ENCODE results near the gene GRID2.

GRID2 gene

GRCh38 chr4:92776080-92776479, 472.3 kb downstream of the GRID2 start:
- no peak for DNase-seq

DNA sequence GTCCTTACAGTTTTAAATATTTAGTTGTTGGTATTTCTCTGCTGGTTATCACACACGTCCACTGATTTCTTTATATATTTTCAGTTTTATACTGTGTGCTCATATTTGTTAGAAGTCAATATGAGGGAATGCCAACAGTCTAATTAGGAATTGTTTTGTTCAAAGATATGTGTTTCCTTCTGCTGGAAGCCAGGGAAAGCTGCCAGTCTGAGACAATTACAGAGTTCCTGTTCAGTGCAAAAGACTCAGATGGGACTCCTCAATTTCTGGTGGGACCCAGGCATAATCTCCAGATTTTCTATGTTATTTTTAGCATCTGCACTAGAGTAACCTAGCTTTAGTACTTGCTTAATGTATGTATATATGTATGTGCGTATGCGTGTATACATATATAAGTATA, 486.0 kb downstream of the GRID2 start:
- DNase-seq = no peak

DNA sequence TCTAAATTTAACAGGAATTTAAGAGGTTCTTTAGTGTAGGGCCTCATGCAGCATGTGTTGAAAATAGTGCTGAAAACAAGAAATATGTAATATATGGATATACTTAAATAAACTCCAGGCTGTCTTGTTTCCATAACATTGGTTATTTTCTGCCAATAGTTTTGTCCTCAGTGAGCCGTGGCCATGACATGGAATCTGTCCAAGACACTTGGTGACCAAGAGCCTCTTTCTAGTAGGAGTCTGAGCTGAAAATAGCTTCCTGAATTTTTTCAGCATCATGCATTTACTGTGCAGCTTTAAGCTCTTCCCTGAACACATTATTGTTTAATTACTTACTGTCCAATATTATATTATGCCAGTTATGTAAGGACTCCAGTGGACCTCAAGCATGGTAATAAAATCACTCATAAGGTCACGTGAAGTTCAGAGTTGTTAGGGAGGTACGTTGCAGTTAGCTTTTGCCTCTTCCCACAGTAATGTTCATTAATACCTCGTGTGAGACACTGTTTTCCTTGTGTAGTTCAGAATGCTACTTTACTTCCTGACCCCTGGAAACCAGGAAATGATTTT, 488.2 kb downstream of the GRID2 start:
- DNase-seq = no peak

GRCh38 chr4:92809381-92809780, 505.6 kb downstream of the GRID2 start:
- DNase-seq = no peak

DNA sequence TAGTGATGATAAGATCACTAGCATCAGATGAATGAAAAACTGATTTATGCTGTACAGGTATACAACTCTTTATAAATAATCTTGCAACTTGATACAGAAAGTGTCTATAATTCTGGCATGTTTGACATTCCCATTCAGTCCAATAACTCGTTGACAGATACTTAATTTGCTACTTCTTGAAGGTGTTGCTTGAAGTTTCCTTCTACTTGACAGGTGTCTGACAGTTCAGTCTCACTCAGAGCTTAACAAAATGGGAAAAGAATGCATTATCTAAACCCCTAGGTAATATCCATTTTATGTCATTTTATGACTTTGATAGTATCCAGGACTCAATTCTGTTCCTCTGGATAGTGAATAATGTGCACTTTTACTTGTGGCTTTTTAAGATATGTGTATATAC, 508.9 kb downstream of the GRID2 start:
- DNase-seq = no peak

DNA sequence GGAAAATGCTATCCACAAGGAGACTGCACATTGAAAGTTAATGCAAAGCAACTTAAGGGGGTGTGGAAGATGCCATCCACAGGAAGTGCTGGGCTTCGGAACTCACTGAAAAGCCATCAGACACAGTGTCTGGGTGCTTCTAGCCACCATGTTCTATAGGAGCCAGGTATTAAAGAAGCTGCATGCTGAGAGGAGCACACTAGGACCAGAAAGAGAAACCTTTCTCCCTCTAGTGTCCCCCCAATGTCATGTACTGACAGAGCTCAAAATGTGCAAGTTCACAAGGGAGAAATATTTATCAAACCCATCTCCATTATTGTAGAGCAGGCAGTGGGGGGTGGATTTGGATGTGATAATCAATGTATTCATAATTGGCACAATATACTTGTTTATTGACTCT, 510.9 kb downstream of the GRID2 start:
- DNase-seq = no peak

GRCh38 chr4:92825256-92825655, 521.5 kb downstream of the GRID2 start:
- no peak for DNase-seq

DNA sequence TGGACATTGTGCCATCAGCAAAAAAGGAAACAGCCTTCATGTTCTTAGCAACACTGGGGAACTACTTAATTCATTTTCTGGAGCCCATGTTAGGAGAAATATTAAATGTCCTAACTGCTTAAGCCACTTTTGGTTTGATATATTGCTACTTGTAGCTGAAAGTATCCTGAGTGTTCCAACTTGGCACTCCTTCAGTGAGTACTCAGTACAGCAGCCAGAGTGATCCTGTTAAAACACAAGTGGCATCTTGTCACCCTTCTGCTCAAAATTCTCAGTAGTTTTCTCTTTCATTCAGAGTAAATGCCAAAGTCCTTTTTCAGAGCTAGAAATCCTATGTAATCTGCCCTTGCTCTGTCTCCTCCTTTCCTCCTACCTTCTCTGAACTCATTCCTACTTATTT, 522.0 kb downstream of the GRID2 start:
- no peak for DNase-seq

GRCh38 chr4:92830771-92831170, 527.0 kb downstream of the GRID2 start:
- DNase-seq = no peak

DNA sequence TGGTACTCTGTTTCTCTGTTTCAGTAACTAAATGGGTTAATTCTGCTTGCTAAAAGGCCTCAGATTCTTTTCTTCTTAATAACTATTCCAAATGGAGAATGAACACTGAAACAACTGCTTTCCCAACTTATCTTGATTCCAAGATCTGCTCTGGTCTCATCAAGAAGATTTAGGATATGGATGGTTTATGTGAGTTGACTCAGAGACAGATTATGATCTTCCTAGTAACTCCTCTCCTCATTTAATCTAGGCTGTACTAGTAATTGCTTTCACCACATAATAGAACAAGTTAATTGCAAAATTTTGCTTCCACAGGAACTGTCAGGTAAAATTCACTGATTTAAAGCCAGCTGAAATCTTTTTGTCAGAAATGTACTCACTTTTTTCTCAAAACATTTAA, 537.1 kb downstream of the GRID2 start:
- no peak for DNase-seq

- no peak for DNase-seq
Observed at GRCh38 chr4:92843784-92844183, 540.0 kb downstream of the GRID2 start.

DNA sequence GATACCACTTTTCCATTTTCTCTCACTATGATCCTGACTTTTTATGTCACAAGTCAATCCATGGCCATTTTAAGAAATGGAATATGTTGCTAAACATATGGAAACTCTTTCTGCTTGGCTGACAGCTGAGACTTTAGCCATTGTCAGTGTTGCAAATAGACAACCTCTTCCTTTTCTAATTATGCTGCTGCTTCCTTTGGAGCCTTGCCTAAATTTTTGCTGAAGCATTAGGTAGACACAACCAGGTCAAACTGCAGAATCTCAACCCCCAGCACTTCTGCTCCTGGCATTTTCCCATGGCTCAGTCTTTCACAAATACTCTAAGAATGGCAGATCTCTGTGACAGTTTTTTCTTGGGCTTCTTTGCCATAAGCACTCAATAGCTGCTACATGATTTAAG, 543.3 kb downstream of the GRID2 start:
- no peak for DNase-seq

DNA sequence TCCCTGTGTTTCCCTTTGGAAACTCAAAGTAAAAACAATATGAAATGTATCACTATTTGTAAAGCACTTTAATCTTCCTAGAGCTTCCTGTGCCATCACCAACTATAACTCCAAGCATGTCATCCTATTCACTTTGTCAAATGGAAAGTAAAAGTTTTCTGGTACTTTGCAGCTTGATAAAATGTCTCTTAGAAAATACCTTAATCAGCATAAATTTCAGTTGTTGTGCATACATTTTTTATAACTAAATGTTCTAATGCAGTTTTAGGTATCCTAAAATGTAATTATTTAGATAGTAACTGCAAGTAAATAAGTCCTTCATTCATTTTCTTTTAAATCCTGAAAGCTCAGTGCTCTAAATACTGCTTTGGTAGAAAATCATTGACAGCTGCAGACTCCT, 558.7 kb downstream of the GRID2 start:
- DNase-seq = no peak

DNA sequence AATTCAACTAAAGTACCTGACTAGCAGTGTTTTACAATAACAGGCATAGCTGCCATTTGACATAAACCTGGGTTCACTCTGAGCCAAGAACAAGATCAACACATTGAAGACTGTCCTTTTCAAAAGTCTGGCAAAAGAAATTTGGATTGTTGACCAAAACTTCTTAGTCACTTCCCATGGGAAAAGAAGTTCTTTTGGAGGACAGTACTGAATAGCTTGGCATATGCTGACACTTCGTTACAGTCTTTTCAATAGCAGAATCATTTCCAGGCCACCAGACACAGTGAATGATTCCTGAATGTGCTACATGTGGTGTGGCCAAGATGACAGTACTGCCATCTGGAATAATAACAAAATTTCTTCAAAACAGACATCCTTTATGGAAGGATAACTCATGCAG, 560.3 kb downstream of the GRID2 start:
- DNase-seq = no peak

DNA sequence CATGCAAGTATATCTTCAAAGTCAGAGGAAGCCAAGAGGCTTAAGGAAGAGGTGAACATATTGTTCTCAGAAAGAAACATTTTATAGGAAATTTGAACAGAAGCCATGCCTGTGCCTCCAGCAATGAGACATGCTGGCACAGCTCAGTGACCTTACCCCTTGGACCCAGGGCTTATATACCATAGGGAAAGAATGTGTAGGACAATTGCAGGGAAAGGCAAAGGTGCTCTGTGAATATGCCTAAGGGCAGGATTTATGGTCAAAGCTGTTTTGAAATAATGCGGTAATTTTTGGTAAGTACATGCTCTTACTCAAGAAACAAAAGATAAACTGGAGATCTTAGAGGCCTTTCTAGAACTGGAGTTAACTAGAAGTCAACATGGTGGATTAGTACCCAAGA, 568.8 kb downstream of the GRID2 start:
- no peak for DNase-seq

DNA sequence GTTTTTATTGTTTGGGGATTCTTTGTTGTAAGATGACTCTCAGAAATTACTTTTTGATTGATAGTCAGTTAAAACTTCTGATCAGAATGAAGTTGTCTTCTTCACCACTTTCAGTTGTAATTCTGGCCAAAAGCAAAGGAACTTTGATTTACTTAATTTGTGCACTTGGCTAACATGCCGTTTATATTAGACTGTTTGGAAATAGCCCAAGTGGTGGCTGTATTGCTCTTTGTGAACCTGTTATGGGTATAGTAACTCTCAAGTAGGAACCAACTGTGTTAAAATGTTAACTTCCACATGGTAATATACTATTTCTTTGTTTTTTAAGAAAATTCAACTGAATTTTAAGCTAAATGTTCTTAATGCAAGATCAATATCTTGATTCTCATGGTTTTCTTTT, 581.9 kb downstream of the GRID2 start:
- no peak for DNase-seq

GRCh38 chr4:92952426-92952825, 648.7 kb downstream of the GRID2 start:
- DNase-seq = no peak

GRCh38 chr4:92952897-92953296, 649.1 kb downstream of the GRID2 start:
- DNase-seq = no peak

GRCh38 chr4:92953462-92953861, 649.7 kb downstream of the GRID2 start:
- DNase-seq = no peak

- no peak for DNase-seq
Observed at GRCh38 chr4:92961881-92962280, 658.1 kb downstream of the GRID2 start.

DNA sequence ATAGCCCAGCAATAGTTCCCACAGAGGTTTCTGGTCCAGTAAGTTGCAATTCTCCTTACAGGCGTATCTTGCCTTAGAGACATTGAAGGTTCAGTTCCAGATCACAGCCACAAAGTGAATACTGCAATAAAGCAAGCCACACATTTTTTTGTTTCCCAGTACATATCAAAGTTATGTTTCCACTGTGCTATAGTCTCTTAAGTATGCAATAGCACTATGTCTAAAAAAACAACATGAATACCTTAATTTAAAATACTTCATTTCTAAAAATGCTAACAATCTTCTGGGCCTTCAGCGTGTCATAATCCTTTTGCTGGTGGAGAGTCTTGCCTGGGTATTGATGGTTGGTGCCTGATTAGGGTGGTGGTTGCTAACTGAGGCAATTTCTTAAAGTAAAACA, 659.1 kb downstream of the GRID2 start:
- no peak for DNase-seq

DNA sequence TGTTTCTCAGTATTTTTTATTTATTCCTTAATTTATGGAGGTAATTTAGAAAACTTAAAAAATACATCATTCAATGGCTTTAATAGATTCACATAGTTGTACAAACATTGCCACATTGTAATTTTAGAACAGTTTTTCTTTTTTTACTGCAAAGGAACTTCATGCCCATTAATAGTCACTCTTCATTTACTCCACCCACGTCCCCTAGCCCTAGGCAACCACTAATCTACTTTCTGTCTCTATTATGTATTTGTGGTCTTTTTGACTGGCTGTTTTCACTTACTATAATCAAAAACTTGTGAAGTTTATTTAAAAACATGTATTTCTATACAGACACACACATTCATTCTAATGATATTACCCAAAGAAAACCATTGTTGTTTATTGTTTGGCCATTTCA, 664.8 kb downstream of the GRID2 start:
- no peak for DNase-seq

- DNase-seq = no peak
Observed at GRCh38 chr4:92968996-92969395, 665.2 kb downstream of the GRID2 start.

- no peak for DNase-seq
Observed at GRCh38 chr4:92969650-92970379, 666.0 kb downstream of the GRID2 start.

DNA sequence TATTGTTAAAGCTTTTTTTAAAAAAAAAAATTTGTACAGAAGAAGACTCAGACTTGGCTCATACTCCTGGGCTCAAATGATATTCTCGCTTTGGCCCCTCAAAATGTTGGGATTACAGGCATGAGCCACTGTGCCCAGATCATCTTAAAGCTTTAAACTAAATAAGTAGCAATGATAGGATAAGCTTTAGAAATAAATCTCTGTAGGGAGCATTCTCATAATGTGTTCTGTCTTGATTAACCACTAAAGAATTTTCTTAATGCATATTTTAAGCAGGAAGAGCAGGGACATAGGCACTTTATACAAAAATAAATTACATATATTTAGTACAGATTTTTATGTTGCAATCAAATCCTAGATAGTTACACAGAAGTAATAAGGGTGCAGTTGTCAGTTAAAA, 667.2 kb downstream of the GRID2 start:
- no peak for DNase-seq

All from NCI-H526 (cell line).